GM21576 (cell line): ENCODE data around the gene CD99L2.

ENCODE experiments used
- ATAC-seq: cut with Tn5 transposase; IDR thresholded peaks from one replicate; pipeline ENCODE4 v1.9.1; 2021; ENCODE audit warnings: mild to moderate bottlenecking, moderate library complexity; ENCODE audit not compliant: unreplicated experiment

The CD99L2 gene

DNA sequence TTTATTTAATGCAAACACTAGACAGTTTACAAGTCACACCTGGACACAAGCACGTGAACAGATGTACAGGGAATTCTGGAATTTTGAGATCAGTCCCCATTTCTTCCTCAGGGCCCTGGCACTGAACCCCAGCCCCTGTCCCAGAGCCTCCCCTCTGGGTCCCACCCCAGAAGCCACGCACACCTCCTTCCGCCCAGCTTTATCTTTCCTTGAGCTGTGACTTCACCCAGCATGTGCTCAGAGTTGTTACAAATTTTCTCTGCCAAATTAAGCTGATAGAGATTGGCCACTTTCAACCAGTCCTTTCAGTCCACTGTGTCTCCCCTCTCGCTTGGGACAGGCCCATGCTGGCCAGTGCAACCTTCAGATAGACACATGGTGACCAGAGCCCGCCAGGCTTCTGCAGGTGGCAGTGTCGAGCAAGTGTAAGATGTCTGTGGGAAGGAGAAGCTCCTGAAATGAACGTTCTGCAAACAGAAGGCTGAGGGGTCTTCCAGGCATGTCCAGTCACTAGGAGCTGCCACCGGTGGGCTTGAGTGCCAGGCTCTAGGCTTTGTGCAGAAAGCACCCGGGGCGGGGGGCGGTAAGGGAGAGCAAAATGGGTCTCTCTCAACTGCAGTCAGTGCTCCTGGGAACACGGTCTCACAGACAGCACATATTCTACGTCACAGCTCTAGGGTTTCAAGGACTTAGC lies 132.0 kb downstream of the CD99L2 start:
- no peak for ATAC-seq

DNA sequence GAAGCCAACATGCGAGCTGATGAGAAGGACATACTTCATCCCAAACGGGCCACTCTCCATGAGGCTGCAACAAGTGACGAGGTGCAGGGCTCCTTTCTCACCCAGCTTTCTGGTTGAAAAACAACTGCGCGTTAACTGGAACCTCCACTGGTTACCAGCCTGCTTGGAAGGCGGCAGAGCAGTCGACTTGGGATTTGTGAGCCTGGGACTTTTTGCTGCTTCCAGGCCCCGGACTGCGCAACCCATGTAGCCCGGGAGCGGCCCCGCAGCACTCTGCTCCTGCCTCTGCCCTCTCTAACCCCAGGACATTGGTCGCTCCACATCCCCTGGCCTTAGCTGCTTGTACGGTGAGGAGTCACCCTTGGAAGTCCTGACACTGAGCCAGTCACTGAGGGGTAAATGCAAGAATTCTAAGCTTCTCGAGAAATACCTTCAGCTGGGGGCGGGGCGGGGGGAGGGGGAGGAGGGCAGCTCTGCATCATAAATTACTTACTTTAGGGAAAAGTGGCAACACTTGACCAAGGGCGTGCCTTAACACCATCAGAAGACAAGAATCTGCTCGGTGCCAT lies 132.6 kb downstream of the CD99L2 start:
- ATAC-seq, result no peak

DNA sequence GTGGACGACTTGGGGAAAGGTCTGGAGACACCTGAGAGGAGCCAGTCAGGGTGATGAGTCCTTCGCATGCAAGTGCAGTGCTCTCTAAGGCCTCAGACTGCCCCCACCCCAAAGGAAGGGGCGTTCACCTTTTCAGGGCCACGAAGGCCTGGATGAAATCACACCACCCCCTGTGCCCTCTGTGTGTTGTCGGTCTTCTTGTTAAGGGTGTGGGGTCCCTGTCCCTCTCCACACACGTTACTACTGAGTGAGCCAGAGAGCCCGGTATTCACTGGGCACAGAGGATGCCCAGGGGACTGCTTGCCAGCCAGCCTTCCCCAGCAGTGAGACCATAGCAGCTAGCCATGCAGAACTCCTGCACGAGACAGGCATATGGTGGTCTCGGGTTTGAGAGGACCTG lies 133.2 kb downstream of the CD99L2 start:
- ATAC-seq, result no peak

DNA sequence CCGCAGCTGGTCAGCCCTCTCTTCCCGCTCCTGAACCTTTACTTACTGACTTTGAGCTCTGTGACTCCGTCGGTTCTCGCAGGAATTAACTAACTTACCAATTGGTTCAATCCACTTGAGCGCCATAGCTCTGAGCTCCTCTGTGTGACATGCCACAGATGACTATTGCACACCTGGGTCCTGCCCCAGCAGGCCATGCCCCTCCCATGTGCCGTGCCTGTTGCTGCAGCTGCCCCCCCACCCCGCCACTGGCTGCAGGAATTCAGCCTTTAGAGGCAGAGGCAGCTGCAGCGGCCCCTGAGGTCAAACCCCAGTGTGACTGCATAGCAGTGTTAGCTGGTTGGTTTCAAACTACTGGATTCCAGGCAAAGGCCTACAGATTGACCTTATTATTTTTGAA lies 134.7 kb downstream of the CD99L2 start:
- no peak for ATAC-seq

DNA sequence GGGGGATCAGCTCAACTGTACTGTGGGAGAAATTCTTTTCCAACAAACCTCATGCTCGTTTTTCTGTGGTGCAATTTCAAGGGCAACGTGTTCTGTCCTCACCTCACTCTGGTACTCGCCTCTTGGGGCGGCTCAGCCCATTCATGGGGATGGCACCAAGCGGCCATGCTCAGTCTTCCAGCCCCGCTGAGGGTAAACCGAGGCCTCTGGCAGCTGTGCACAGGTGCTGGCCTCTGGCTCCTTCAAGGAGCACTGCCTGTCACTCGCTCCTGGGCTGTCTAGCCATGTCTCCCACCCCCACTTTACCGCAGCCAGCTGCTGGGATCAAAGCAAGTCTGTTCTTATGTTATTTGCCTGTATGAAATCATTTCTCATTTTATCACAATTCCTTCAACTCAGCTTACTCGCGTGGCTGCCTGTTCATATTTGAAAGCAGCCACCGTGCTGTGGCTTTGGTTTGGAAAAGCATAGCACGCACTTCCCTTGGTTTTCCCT lies 135.1 kb downstream of the CD99L2 start:
- ATAC-seq, result no peak

DNA sequence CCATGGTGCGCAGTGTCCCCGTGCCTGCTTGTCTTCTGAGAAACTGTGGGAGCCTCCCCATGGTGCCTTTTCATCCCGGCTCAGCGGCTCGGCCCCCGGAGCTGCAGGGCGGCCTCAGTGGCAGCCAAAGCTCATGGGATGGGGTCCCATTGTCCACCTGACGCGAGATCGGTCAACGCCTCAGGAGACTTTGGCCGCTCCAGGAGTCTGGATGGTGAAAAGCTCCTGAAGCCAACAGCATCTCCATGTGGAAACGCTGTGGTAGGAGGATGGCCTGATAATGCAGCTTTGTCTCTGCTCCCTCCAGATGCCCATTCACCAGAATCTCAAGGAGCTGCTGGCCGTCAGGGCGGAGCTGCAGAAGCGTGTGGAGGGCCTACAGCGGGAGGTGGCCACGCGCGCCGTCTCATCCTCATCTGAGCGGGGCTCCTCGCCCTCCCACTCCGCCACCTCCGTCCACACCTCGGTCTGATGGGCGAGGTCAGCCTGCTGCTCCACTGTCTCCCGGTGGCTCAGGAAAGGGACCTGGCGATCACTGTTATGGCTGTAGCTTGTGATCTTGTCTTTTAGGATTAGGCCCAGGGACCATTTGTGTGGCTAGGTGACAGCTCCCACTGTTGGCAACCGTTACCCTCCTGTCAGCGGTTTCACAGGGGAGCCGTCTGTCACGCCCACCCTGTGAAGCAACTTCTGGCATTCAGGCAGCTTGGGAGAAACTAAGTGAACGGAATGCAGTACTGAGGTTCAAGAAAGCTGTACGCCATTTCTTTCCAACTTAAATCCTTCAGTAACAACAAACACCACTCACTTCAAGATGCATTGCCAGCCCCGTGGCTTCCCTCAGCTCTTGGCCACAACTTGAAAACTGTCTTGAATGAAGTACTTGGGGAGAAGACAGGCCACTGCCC lies 136.0 kb downstream of the CD99L2 start:
- no peak for ATAC-seq

DNA sequence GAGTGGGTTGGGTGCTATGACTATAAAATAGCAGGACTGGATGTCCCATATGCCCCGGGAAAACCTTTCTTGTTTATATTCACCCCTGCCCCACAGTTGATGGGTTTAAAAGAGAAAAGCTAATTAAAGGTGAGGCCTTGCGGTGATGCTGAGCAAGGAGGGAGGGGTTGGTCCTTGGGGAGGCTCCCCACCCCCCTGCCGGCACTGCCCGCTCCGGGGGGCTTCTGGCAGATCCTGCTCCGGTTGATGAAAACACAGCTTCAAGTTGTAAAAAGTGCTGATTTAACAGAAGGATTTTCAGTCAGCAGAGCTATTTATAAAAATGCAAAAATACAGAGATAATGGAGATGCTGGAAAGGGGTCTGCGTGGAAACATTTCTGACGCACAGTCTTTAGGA lies 136.7 kb downstream of the CD99L2 start:
- no peak for ATAC-seq

DNA sequence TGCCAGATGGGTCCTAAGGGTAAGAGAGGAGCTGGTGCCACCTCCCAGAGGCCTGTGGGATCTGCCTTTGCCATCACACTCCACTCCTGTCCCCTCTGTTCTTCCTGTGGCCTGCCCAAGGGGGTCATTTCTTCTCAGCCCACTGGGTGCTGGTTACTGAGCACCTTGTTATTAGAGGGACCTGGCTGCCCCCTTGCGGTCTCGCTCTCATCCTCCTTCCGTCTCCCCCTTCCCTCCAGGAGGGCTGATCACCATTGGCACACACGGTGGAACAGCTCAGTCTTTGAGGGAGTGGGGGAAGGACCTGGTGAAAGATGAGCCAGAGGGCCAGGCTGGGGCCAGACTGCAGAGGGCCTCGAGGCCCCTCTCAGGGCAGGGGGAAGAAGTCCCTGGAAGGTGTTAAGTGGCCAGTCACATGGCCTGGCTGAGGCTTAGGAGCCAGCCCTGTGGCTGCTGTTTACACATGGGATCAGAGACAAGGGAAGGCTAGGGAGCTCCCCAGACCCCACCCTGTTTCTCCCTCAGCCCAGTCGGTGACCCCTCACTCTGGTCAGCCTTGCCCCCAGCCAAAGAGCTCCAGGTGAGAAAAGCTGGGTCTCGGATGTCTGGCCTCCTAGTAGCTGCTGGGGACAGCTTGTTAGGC lies 137.2 kb downstream of the CD99L2 start:
- no peak for ATAC-seq

DNA sequence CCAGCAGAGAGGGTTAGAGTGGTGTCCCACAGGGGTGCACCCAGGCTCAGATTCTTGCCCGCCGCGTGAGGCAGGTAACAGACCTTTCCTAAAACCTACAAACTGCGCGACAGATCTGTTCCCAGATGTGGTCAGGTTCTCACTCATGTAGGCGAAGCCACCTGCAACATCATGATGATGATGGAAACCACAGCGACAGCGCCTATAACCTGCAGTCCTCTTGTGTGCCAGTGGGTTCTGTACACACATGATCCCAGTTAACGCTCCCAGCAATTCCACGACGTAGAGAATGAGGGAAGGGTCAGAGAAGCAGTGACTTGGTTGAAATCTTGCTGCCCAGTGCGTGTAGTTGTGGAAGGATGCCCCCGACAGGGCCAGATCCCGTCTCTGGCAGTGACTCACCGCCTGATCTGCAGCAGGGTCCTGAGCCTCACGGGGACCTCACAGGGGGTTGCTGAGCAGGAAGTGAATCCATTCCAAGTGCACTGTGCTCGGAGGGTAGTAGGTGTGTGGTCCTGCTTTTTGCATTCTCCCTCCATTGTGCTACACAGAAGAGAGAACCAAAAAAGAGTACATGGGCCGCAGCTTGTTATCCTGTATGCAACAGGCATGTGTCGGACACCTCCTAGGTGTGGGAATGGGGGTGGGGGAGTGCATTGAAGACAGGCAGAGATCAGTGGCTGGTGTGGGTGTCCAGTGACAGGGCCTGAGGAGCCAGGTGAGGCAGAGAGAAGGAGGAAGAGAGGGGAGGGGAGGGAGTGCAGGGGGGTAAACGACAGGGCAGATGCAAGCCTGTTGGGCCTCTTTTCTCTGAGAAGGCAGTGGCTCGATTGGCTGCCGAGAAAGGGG lies 138.7 kb downstream of the CD99L2 start:
- ATAC-seq, result no peak

DNA sequence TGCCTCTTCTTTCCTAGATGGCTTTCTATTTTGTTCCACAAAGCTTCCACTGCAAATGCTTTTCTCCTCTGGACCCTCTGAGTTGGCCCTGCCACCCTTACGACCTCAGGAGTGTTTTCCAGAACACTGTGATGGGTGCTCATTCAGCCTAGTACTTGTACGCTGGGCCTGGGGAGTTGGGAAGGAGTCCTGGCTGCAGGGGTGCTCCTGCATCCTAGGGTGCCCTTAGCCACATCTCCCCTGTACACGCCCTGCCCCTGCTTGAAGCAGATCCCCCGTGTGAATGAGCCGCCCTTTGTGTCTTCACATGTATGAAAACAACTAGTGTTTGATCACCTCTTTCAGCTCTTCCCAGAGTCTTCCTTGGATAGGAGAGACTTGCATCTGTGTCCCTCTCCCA lies 141.1 kb downstream of the CD99L2 start:
- no peak for ATAC-seq

DNA sequence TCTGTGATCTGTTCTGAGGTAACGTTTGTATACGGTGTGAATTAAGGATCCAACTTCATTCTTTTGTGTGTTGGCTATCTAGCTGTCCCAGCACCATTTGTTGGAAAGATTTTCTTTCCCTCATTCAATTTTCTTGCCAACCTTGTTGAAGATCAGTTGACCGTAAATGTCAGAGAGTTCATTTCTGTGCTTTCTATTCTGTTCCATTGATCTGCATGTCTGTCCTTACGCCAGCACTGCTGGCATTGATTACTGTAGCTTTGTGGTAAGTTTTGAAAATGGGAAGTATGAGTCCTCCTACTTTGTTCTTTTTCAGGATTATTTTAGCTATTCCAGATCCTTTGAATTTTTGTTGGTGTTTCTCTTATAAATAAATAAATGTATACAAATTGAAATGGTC lies 144.5 kb downstream of the CD99L2 start:
- ATAC-seq, result no peak

DNA sequence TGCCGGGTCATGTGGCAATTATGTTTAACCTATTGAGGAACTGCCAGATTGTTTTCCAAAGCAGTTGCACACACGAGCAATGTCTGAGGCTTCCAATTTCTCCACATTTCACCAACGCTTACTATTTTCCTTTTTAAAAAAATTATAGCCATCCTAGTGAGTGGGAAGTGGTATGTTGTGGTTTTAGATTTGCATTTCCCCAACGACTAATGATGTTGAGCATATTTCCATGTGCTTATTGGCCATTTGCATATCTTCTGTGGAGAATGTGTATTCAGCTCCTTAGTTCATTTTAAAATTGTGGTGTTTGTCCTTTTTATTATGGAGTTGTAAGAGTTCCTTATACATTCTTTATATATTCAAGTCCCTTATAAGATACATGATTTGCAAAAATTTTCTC lies 145.1 kb downstream of the CD99L2 start:
- ATAC-seq, result no peak

DNA sequence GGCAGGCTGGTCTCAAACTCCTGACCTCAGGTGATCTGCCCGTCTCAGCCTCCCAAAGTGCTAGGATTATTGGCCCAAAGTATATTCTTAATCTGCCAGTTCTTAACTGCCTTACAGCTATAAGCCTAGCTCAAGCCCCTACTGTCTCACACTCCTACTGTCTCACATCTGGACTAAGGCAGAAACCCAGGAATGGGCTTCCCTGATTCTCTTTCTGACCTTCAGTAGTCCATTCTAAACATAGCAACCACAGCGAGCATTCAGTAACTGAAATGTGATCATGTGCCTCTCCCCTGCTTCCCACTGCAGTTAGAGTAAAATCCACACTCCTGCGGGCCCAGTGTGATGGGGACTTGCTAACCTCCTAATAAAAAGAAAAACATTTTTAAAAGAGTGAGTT lies 146.3 kb downstream of the CD99L2 start:
- ATAC-seq, result no peak

DNA sequence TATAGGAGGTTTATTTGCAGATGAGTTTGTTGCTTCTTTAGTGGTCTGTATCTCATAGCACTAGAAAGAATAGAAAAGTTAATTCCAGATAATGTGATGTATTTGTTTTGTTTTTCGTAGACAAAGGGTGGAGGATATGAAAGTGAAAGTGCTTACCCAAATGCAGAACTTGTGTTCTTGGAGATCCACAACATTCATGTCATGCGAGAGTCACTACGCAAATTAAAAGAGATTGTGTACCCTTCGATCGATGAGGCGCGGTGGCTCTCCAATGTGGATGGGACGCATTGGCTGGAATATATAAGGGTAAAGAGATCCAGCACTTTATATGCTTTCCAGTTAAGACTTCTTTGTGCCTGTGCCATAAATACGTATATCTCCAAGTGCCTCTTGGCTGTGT lies 162.0 kb downstream of the CD99L2 start:
- ATAC-seq, result no peak

DNA sequence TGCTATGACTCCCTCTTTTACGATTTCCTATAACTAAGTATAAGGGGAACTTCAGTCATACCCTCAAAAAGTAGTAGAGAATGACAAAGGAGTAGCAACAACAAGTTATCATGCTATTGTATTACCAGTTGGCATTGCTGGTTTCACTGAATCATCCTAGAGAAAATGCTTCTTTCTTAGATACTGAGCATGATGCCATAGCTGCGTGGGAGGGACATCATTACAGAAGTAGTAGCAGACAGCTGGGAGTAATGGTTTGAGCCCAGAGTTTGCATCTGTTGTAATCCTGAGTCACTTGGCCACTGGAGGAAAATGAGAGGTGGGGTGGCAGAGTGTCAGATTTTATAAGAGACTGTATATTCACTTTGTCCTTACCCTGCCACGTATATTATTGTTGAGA lies 166.7 kb downstream of the CD99L2 start:
- ATAC-seq, result no peak

DNA sequence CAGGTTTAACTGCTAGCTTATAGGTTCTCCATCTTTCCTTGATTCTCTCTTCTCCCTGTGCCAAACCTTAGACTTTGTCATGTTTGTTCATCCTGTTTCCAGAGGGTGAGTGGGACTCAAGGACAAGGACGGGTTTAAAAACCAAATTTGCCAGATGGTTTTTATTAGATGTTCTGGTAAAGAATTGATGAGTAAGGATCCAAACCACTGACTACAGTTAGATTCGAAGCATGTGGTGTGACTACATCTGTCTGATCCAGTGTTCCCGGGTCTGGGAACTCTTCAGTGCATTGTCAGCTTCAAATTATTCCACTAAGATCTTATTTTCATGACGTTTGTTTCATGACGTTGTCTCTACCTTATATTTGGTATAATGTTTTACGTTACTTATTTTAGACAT lies 167.7 kb downstream of the CD99L2 start:
- ATAC-seq, result no peak

DNA sequence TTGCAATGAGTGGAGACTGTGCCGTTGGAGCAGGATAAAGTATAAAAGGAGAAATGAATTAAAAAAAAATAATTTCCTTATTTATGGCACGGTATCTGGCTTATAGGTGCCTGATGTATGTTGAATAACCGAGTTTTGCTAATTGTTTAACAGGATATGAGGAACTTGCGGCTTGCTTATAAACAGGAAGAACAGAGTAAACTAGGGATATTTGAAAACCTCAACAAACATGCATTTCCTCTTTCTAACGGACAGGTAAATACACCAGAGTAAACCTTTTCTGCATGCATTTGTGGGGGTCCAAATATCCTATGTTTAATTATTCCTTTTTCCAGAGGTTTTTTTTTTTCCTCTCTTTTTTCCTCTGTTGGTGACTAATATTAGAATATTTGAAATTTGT lies 168.5 kb downstream of the CD99L2 start:
- ATAC-seq, result no peak

DNA sequence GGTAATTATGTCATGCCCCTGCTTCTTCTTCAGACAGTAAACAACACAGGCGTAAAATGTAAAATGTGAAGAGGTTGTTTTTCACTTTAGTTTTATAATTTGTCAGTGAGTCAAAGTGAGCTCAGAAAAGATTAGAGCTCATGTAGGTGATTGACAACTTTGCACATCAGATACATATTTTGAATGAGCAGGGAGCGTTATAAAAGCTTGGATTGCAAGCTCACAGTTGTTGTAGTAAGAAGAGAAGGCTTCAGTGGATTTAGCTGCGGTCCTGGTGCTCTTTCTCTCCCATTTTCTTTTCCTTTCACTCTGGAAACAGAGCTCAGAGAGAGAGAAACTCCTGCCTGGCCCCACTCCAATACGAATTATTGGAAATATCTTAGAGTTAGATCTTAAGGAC lies 178.8 kb downstream of the CD99L2 start:
- ATAC-seq, result no peak
